ENCODE measurements around the gene SEMA5A.

SEMA5A gene

DNA sequence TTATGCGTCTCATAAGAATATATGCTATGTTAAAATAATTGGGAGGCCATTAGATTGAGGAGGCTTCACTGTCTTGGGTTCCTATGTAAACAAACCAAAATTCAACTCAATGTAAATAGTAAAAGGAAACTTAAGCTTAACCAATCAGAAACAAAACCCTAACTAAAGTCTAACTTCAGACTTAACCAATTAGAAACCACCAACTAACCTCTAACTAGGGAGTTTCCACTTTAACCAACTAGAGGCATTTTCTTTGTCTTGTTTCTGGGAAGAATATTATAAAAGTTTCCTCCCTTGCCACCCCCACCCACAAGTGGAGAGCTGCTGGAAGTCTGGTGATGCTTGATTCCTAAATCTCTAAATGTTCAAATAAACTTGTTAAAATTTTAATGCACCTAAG lies 214.5 kb downstream of the SEMA5A start:
- no peak overlapping the region for H3K27ac ChIP-seq (ENCODE audit: low read depth, low read length)
- peaks cover 0 to 7% of the 10 kb centered on the region in 2 donors for H3K36me3 ChIP-seq (ENCODE audit: control insufficient read depth in 1 of 2, insufficient read depth in 2 of 2, low read length in 2 of 2)

DNA sequence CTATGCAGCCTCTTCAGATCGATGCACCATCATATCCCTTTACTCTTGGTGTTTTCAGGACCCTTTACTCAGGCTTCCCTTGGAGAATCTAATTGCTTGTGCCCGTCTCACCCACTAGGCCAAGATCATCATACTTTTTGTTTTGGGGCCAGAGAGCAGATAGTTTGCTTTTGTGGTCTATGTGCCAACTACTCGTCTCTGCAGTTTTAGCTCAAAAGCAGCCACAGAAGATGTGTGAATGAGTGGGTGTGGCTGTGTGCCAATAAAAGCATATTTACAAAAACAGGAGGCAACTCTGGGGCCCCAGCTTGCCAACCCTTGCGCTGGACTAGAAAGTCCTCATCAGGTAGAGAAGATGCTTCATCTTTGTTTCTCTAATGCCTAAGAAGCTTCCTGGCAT lies 216.8 kb downstream of the SEMA5A start:
- peaks cover 0 to 7% of the 10 kb centered on the region in 2 donors for H3K36me3 ChIP-seq (ENCODE audit: control insufficient read depth in 1 of 2, insufficient read depth in 2 of 2, low read length in 2 of 2)
- peaks cover 5 to 14% of the 10 kb centered on the region in 2 donors for H3K4me1 ChIP-seq (ENCODE audit: control insufficient read depth in 1 of 2, insufficient read depth in 2 of 2, low read length in 2 of 2)
- H3K9ac ChIP-seq (ENCODE audit: low read depth in 1 of 2, low read length in 2 of 2), result no peak overlapping the region
- H3K27me3 ChIP-seq (ENCODE audit: control insufficient read depth in 1 of 2, insufficient read depth in 2 of 2, low read length in 2 of 2), result no peaks in the 10 kb centered on the region
- no peak overlapping the region for H3K4me3 ChIP-seq (ENCODE audit: low read depth in 1 of 2, low read length in 2 of 2)
- H3K9me3 ChIP-seq (ENCODE audit: control insufficient read depth in 1 of 2, low read length in 2 of 2), result no peaks in the 10 kb centered on the region
- no peak overlapping the region for H3K27ac ChIP-seq (ENCODE audit: low read depth, low read length)

More for the DNA sequence above, 214.5 kb downstream of the SEMA5A start:
- Histone ChIP-seq H3K4me1 (ENCODE audit: control insufficient read depth in 1 of 2, insufficient read depth in 2 of 2, low read length in 2 of 2) (no peaks in the 10 kb centered on the region), H3K9ac (ENCODE audit: low read depth in 1 of 2, low read length in 2 of 2) (no peak overlapping the region), H3K9me3 (ENCODE audit: control insufficient read depth in 1 of 2, low read length in 2 of 2) (no peaks in the 10 kb centered on the region), H3K27me3 (ENCODE audit: control insufficient read depth in 1 of 2, insufficient read depth in 2 of 2, low read length in 2 of 2) (no peaks in the 10 kb centered on the region), H3K4me3 (ENCODE audit: low read depth in 1 of 2, low read length in 2 of 2) (no peak overlapping the region)

DNA sequence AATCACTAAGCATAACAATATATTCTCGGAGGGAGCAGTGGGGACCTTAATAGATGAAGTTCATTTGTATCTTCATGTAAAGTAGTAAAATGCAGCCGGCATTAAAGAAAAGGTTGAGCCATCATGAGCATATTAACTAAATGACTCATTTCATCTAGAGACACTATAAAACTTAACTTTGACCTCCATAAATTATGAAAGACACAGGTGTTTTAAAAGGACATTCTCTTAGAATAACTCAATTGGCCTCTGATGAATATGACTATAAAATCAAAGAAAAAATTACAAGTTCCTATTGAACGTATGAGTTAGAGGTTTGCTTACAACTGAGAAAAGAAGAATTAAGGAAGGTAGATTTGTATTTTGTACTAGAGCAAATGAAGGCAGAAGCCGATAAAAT lies 220.3 kb downstream of the SEMA5A start:
- Histone ChIP-seq H3K4me1 (ENCODE audit: control insufficient read depth in 1 of 2, insufficient read depth in 2 of 2, low read length in 2 of 2) (peaks cover 5 to 14% of the 10 kb centered on the region in 2 donors), H3K9ac (ENCODE audit: low read depth in 1 of 2, low read length in 2 of 2) (no peak overlapping the region), H3K36me3 (ENCODE audit: control insufficient read depth in 1 of 2, insufficient read depth in 2 of 2, low read length in 2 of 2) (no peaks in the 10 kb centered on the region), H3K9me3 (ENCODE audit: control insufficient read depth in 1 of 2, low read length in 2 of 2) (no peaks in the 10 kb centered on the region), H3K27ac (ENCODE audit: low read depth, low read length) (no peak overlapping the region), H3K4me3 (ENCODE audit: low read depth in 1 of 2, low read length in 2 of 2) (no peak overlapping the region), H3K27me3 (ENCODE audit: control insufficient read depth in 1 of 2, insufficient read depth in 2 of 2, low read length in 2 of 2) (no peaks in the 10 kb centered on the region)

DNA sequence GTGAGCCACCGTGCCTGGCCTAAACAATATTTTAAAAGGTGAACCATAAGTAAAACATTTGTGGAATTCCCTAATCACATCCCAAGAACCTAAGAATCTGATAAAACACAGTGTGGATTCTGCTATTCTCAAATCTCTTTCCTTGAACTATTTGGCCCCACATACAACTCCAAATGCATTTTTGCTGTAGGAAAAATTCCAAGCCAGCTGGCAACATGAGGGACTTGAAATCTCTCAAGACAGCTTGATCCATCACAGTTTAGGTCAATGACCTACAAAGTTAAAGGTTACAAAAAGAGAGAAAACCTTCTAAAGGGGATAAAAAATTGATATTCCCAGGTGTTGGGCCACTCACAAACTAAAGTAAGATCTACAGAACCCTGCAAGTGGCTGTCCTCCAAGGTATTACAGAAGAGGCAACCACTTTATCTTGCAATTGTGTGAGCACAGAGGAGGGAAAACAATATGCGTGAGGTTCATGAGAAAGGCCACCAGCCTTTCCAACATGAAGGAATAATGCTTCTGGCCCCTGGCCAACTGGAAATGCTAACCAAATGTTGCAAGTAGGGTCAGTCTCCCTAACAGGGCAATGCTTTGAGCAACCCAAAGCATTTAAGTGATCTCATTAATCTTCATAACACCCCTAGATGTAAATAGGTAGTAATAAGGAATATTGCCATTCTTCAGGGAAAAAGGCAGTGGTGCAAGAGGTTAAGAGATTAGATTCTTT lies 221.4 kb downstream of the SEMA5A start:
- Histone ChIP-seq H3K4me3 (ENCODE audit: low read depth in 1 of 2, low read length in 2 of 2) (no peak overlapping the region), H3K27me3 (ENCODE audit: control insufficient read depth in 1 of 2, insufficient read depth in 2 of 2, low read length in 2 of 2) (no peaks in the 10 kb centered on the region), H3K4me1 (ENCODE audit: control insufficient read depth in 1 of 2, insufficient read depth in 2 of 2, low read length in 2 of 2) (peaks cover 5 to 14% of the 10 kb centered on the region in 2 donors), H3K9ac (ENCODE audit: low read depth in 1 of 2, low read length in 2 of 2) (no peak overlapping the region), H3K9me3 (ENCODE audit: control insufficient read depth in 1 of 2, low read length in 2 of 2) (no peaks in the 10 kb centered on the region), H3K36me3 (ENCODE audit: control insufficient read depth in 1 of 2, insufficient read depth in 2 of 2, low read length in 2 of 2) (no peaks in the 10 kb centered on the region), H3K27ac (ENCODE audit: low read depth, low read length) (no peak overlapping the region)

DNA sequence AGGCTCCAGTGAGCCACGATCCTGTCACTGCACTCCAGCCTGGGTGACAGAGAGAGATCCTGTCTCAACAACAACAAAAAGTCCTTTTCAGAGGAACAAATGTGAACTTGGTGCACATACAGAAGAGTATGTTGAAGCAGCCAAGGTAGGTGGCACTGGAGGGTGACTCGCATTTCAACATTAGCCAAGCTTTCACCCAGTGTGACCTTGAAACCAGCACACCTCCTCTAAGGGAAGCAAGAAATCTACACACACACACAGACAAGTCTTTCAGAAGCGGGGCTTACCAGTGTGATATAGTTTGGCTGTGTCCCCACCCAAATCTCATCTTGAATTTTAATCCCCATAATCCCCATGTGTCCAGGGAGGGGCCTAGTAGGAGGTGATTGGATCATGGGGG lies 225.2 kb downstream of the SEMA5A start:
- Histone ChIP-seq H3K4me3 (ENCODE audit: low read depth in 1 of 2, low read length in 2 of 2) (no peak overlapping the region), H3K27ac (ENCODE audit: low read depth, low read length) (no peak overlapping the region), H3K9me3 (ENCODE audit: control insufficient read depth in 1 of 2, low read length in 2 of 2) (no peaks in the 10 kb centered on the region), H3K4me1 (ENCODE audit: control insufficient read depth in 1 of 2, insufficient read depth in 2 of 2, low read length in 2 of 2) (peaks cover 0 to 10% of the 10 kb centered on the region in 2 donors), H3K36me3 (ENCODE audit: control insufficient read depth in 1 of 2, insufficient read depth in 2 of 2, low read length in 2 of 2) (no peaks in the 10 kb centered on the region), H3K27me3 (ENCODE audit: control insufficient read depth in 1 of 2, insufficient read depth in 2 of 2, low read length in 2 of 2) (no peaks in the 10 kb centered on the region), H3K9ac (ENCODE audit: low read depth in 1 of 2, low read length in 2 of 2) (no peak overlapping the region)

DNA sequence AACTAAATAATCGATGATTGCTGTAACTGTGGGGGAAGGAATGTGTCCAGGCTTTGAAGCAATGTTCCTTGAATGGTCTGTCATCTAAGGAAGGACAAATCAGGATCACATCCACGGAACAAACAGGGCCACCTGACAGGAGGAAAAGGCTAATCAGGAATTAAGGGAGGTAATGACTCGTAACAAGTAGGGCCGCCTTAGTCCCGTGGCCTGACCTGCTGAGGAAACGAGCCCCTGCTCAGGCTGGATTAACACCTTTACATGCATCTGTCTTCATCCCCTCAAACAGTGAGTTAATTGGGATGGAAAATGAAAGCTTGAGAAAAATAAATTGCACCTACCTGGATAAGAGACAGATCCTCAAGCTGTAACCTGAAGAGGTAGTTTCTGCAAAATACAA lies 227.8 kb downstream of the SEMA5A start:
- H3K9me3 ChIP-seq (ENCODE audit: control insufficient read depth in 1 of 2, low read length in 2 of 2), result no peaks in the 10 kb centered on the region
- H3K4me3 ChIP-seq (ENCODE audit: low read depth in 1 of 2, low read length in 2 of 2), result no peak overlapping the region
- no peaks in the 10 kb centered on the region for H3K27me3 ChIP-seq (ENCODE audit: control insufficient read depth in 1 of 2, insufficient read depth in 2 of 2, low read length in 2 of 2)
- H3K4me1 ChIP-seq (ENCODE audit: control insufficient read depth in 1 of 2, insufficient read depth in 2 of 2, low read length in 2 of 2), result no peaks in the 10 kb centered on the region
- H3K9ac ChIP-seq (ENCODE audit: low read depth in 1 of 2, low read length in 2 of 2), result no peak overlapping the region
- H3K27ac ChIP-seq (ENCODE audit: low read depth, low read length), result no peak overlapping the region
- no peaks in the 10 kb centered on the region for H3K36me3 ChIP-seq (ENCODE audit: control insufficient read depth in 1 of 2, insufficient read depth in 2 of 2, low read length in 2 of 2)

DNA sequence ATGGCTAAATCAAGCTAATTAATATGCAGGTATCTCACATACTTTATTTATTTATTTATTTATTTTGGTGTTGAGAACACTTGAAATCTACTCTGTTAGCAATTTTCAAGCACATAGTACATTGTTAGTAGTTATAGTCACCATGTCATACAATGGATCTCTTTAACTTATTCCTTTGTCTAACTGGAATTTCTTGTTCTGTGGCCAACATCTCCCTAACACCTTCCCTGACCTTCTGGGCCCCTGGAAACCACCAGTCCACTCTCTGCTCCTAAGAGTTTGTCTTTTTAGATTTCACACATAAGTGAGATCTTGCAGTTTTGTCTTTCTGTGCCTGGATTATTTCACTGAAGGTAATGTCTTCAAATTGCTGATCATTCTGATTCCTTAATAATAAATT lies 229.1 kb downstream of the SEMA5A start:
- no peak overlapping the region for H3K27ac ChIP-seq (ENCODE audit: low read depth, low read length)
- no peak overlapping the region for H3K9ac ChIP-seq (ENCODE audit: low read depth in 1 of 2, low read length in 2 of 2)
- no peaks in the 10 kb centered on the region for H3K4me1 ChIP-seq (ENCODE audit: control insufficient read depth in 1 of 2, insufficient read depth in 2 of 2, low read length in 2 of 2)
- no peaks in the 10 kb centered on the region for H3K27me3 ChIP-seq (ENCODE audit: control insufficient read depth in 1 of 2, insufficient read depth in 2 of 2, low read length in 2 of 2)
- no peaks in the 10 kb centered on the region for H3K36me3 ChIP-seq (ENCODE audit: control insufficient read depth in 1 of 2, insufficient read depth in 2 of 2, low read length in 2 of 2)
- no peaks in the 10 kb centered on the region for H3K9me3 ChIP-seq (ENCODE audit: control insufficient read depth in 1 of 2, low read length in 2 of 2)
- no peak overlapping the region for H3K4me3 ChIP-seq (ENCODE audit: low read depth in 1 of 2, low read length in 2 of 2)

DNA sequence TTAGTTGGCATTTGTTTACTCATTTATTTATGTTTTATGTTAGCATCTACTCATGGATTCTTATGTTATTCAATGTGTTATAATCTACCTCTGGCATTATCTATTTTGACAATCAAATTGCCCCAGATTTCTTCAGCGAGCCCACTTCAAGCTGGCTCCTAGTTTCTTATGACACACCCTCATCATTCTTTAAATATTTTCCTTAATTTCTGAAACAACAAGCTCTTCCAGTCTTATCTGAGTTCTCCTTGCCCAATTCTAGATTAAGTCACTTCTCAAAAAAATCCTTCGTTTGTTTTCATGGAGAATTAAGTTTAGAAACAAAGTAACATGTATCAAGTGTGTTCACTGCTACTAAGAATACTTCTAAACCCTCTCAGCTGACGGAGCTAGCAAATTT lies 229.8 kb downstream of the SEMA5A start:
- no peaks in the 10 kb centered on the region for H3K9me3 ChIP-seq (ENCODE audit: control insufficient read depth in 1 of 2, low read length in 2 of 2)
- no peaks in the 10 kb centered on the region for H3K4me1 ChIP-seq (ENCODE audit: control insufficient read depth in 1 of 2, insufficient read depth in 2 of 2, low read length in 2 of 2)
- H3K27me3 ChIP-seq (ENCODE audit: control insufficient read depth in 1 of 2, insufficient read depth in 2 of 2, low read length in 2 of 2), result no peaks in the 10 kb centered on the region
- no peaks in the 10 kb centered on the region for H3K36me3 ChIP-seq (ENCODE audit: control insufficient read depth in 1 of 2, insufficient read depth in 2 of 2, low read length in 2 of 2)
- no peak overlapping the region for H3K4me3 ChIP-seq (ENCODE audit: low read depth in 1 of 2, low read length in 2 of 2)
- no peak overlapping the region for H3K27ac ChIP-seq (ENCODE audit: low read depth, low read length)
- no peak overlapping the region for H3K9ac ChIP-seq (ENCODE audit: low read depth in 1 of 2, low read length in 2 of 2)

DNA sequence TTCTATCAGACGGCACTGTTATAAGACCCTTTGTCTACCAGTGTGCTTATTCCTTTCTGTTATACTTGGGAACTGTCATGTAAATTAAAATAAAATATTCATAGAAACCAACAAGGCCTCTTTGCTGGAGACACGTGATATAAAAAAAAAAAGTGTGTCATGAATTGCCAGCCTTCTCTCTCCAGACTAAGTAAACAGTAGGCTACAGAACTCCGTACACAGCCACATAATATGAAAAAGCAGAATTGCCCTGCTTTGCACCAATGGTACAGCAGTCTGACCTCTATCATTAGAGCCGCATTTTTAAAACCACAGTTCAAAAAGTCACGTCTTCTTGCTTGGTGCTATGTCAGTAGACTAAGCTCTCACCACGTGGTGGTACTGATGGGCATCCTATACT lies 231.3 kb downstream of the SEMA5A start:
- Histone ChIP-seq H3K27me3 (ENCODE audit: control insufficient read depth in 1 of 2, insufficient read depth in 2 of 2, low read length in 2 of 2) (no peaks in the 10 kb centered on the region), H3K9ac (ENCODE audit: low read depth in 1 of 2, low read length in 2 of 2) (no peak overlapping the region), H3K36me3 (ENCODE audit: control insufficient read depth in 1 of 2, insufficient read depth in 2 of 2, low read length in 2 of 2) (no peaks in the 10 kb centered on the region), H3K4me3 (ENCODE audit: low read depth in 1 of 2, low read length in 2 of 2) (no peak overlapping the region), H3K4me1 (ENCODE audit: control insufficient read depth in 1 of 2, insufficient read depth in 2 of 2, low read length in 2 of 2) (no peaks in the 10 kb centered on the region), H3K9me3 (ENCODE audit: control insufficient read depth in 1 of 2, low read length in 2 of 2) (no peaks in the 10 kb centered on the region), H3K27ac (ENCODE audit: low read depth, low read length) (no peak overlapping the region)

DNA sequence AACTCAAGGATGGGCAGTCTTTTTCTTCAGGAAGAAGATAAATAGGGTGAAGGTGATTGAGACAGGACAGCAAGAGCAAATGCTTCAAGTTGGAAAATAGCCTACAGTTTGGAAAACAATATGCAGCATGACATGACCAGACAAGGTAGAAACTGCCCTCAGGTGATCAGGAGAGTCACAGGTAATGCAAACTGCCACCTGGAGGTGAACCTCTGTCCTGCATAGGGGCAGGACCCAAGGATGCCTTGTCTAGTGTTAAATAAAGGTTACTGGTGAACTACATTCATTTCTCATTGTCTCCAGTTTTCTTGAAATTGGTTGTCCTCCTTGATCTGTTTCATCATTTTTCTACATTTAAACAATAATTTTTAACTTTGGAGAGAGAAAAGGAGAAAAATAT lies 232.1 kb downstream of the SEMA5A start:
- H3K9me3 ChIP-seq (ENCODE audit: control insufficient read depth in 1 of 2, low read length in 2 of 2), result no peaks in the 10 kb centered on the region
- no peak overlapping the region for H3K9ac ChIP-seq (ENCODE audit: low read depth in 1 of 2, low read length in 2 of 2)
- H3K27ac ChIP-seq (ENCODE audit: low read depth, low read length), result no peak overlapping the region
- H3K4me3 ChIP-seq (ENCODE audit: low read depth in 1 of 2, low read length in 2 of 2), result no peak overlapping the region
- no peaks in the 10 kb centered on the region for H3K36me3 ChIP-seq (ENCODE audit: control insufficient read depth in 1 of 2, insufficient read depth in 2 of 2, low read length in 2 of 2)
- no peaks in the 10 kb centered on the region for H3K4me1 ChIP-seq (ENCODE audit: control insufficient read depth in 1 of 2, insufficient read depth in 2 of 2, low read length in 2 of 2)
- H3K27me3 ChIP-seq (ENCODE audit: control insufficient read depth in 1 of 2, insufficient read depth in 2 of 2, low read length in 2 of 2), result no peaks in the 10 kb centered on the region
